Activated naive CD8-positive, alpha-beta T cell treated with anti-CD3 and anti-CD28 coated beads for 36 hours (primary cell): ENCODE measurements around the gene VMO1. TPM values are rescaled to one million over a fixed set of nuclear protein-coding genes. Genes with fewer than 3 reads are reported as not detected.

Experiments
- DNase-seq: peaks from one replicate; pipeline ENCODE4 v3.0.0; 2021
- H3K27ac Mint-ChIP-seq: one replicate; pipeline ENCODE4 v1.8.0; 2022; ENCODE audit warnings: mild to moderate bottlenecking, moderate library complexity, mixed read lengths
- H3K27me3 Mint-ChIP-seq: one replicate; pipeline ENCODE4 v1.8.0; 2022; ENCODE audit warnings: mild to moderate bottlenecking, mixed read lengths
- H3K36me3 Mint-ChIP-seq: one replicate; pipeline ENCODE4 v1.8.0; 2021; ENCODE audit warnings: mild to moderate bottlenecking, mixed read lengths
- H3K4me1 Mint-ChIP-seq: one replicate; pipeline ENCODE4 v1.8.0; 2021; ENCODE audit warnings: mixed read lengths
- H3K4me3 Mint-ChIP-seq: one replicate; pipeline ENCODE4 v1.8.0; 2022; ENCODE audit warnings: mild to moderate bottlenecking, moderate library complexity, mixed read lengths
- H3K9me3 Mint-ChIP-seq: one replicate; pipeline ENCODE4 v1.8.0; 2022; ENCODE audit warnings: mixed read lengths
- total RNA-seq, 2 experiments: library from RNA; stranded (reverse); gene quantifications; one replicate each; pipeline ENCODE4 v1.2.3, GENCODE V29; 2021

The VMO1 gene
- total RNA-seq, 2 experiments from 2014 or later = not detected

GRCh38 chr17:4786516-4786915 is 352 bp upstream of the VMO1 start:
- Mint-ChIP-seq H3K4me3 (no peak overlapping the region), H3K27ac (no peak overlapping the region), H3K4me1 (peaks cover 21% of the 10 kb centered on the region), H3K27me3 (peaks cover 77% of the 10 kb centered on the region), H3K36me3 (no peaks in the 10 kb centered on the region), H3K9me3 (no peaks in the 10 kb centered on the region)
- DNase-seq = no peak

- H3K36me3 Mint-ChIP-seq = no peaks in the 10 kb centered on the region
- H3K27me3 Mint-ChIP-seq = peaks cover 80% of the 10 kb centered on the region
- H3K4me3 Mint-ChIP-seq = no peak overlapping the region
- H3K27ac Mint-ChIP-seq = no peak overlapping the region
- no peak for DNase-seq
- peaks cover 17% of the 10 kb centered on the region for H3K4me1 Mint-ChIP-seq
- no peaks in the 10 kb centered on the region for H3K9me3 Mint-ChIP-seq
Measured at GRCh38 chr17:4785311-4786105, 656 bp downstream of the VMO1 start.

GRCh38 chr17:4782652-4783051 is 3.5 kb downstream of the VMO1 start:
- peaks cover 12% of the 10 kb centered on the region for H3K4me1 Mint-ChIP-seq
- peaks cover 69% of the 10 kb centered on the region for H3K27me3 Mint-ChIP-seq
- no peak overlapping the region for H3K27ac Mint-ChIP-seq
- no peaks in the 10 kb centered on the region for H3K9me3 Mint-ChIP-seq
- no peak overlapping the region for H3K4me3 Mint-ChIP-seq
- DNase-seq = no peak
- H3K36me3 Mint-ChIP-seq = no peaks in the 10 kb centered on the region

GRCh38 chr17:4780325-4780955 is 5.7 kb downstream of the VMO1 start:
- Mint-ChIP-seq H3K9me3 (no peaks in the 10 kb centered on the region), H3K4me3 (no peak overlapping the region), H3K36me3 (no peaks in the 10 kb centered on the region), H3K4me1 (peaks cover 2% of the 10 kb centered on the region), H3K27me3 (peaks cover 47% of the 10 kb centered on the region), H3K27ac (no peak overlapping the region)
- DNase-seq = no peak

GRCh38 chr17:4777969-4778760 is 8.0 kb downstream of the VMO1 start:
- Mint-ChIP-seq H3K27ac (no peak overlapping the region), H3K4me3 (no peak overlapping the region)

GRCh38 chr17:4772235-4772613 is 13.9 kb downstream of the VMO1 start:
- Mint-ChIP-seq H3K4me3 (no peak overlapping the region), H3K9me3 (no peaks in the 10 kb centered on the region), H3K36me3 (no peaks in the 10 kb centered on the region), H3K27me3 (no peaks in the 10 kb centered on the region), H3K27ac (no peak overlapping the region), H3K4me1 (peaks cover 7% of the 10 kb centered on the region)
- no peak for DNase-seq

More at GRCh38 chr17:4777969-4778760, 8.0 kb downstream of the VMO1 start:
- H3K9me3 Mint-ChIP-seq = no peaks in the 10 kb centered on the region
- peaks cover 24% of the 10 kb centered on the region for H3K27me3 Mint-ChIP-seq
- no peaks in the 10 kb centered on the region for H3K36me3 Mint-ChIP-seq
- DNase-seq = no peak
- H3K4me1 Mint-ChIP-seq = no peaks in the 10 kb centered on the region

GRCh38 chr17:4771519-4772234 is 14.5 kb downstream of the VMO1 start, which contains the start of gene TM4SF5:
Gene TM4SF5, plus strand, starts transcription at chr17:4771886. Its CDS starts 37 bp downstream, at chr17:4771923.
- Mint-ChIP-seq H3K4me3 (no peak within 1 kb of the TSS), H3K27ac (no peak within 1 kb of the TSS), H3K9me3 (no peaks in the 10 kb centered on the region), H3K27me3 (no peaks in the 10 kb centered on the region), H3K4me1 (peaks cover 7% of the 10 kb centered on the region), H3K36me3 (no peaks in the 10 kb centered on the region)
- no peak for DNase-seq

- Mint-ChIP-seq H3K27ac (no peak overlapping the region), H3K36me3 (no peaks in the 10 kb centered on the region), H3K4me3 (no peak overlapping the region)
Measured at GRCh38 chr17:4769628-4770027, 16.5 kb downstream of the VMO1 start.

GRCh38 chr17:4768298-4768697 is 17.9 kb downstream of the VMO1 start:
- no peak overlapping the region for H3K27ac Mint-ChIP-seq
- no peaks in the 10 kb centered on the region for H3K27me3 Mint-ChIP-seq
- no peaks in the 10 kb centered on the region for H3K9me3 Mint-ChIP-seq
- H3K4me1 Mint-ChIP-seq = peaks cover 7% of the 10 kb centered on the region
- H3K4me3 Mint-ChIP-seq = no peak overlapping the region
- H3K36me3 Mint-ChIP-seq = no peaks in the 10 kb centered on the region
- DNase-seq = no peak

More at GRCh38 chr17:4769628-4770027, 16.5 kb downstream of the VMO1 start:
- no peak for DNase-seq
- peaks cover 7% of the 10 kb centered on the region for H3K4me1 Mint-ChIP-seq
- no peaks in the 10 kb centered on the region for H3K27me3 Mint-ChIP-seq
- H3K9me3 Mint-ChIP-seq = no peaks in the 10 kb centered on the region

- H3K27ac Mint-ChIP-seq = no peak overlapping the region
- H3K36me3 Mint-ChIP-seq = no peaks in the 10 kb centered on the region
- no peak for DNase-seq
- no peaks in the 10 kb centered on the region for H3K27me3 Mint-ChIP-seq
- no peaks in the 10 kb centered on the region for H3K9me3 Mint-ChIP-seq
- peaks cover 6% of the 10 kb centered on the region for H3K4me1 Mint-ChIP-seq
- no peak overlapping the region for H3K4me3 Mint-ChIP-seq
Measured at GRCh38 chr17:4766723-4767122, 19.4 kb downstream of the VMO1 start.

- H3K27me3 Mint-ChIP-seq = no peaks in the 10 kb centered on the region
- no peak overlapping the region for H3K4me3 Mint-ChIP-seq
- H3K27ac Mint-ChIP-seq = no peak overlapping the region
- peaks cover 2% of the 10 kb centered on the region for H3K4me1 Mint-ChIP-seq
- no peaks in the 10 kb centered on the region for H3K9me3 Mint-ChIP-seq
- DNase-seq = no peak
- H3K36me3 Mint-ChIP-seq = no peaks in the 10 kb centered on the region
Measured at GRCh38 chr17:4766201-4766600, 20.0 kb downstream of the VMO1 start.

- H3K27me3 Mint-ChIP-seq = peaks cover 3% of the 10 kb centered on the region
- no peaks in the 10 kb centered on the region for H3K4me1 Mint-ChIP-seq
- no peaks in the 10 kb centered on the region for H3K36me3 Mint-ChIP-seq
- H3K9me3 Mint-ChIP-seq = no peaks in the 10 kb centered on the region
- no peak overlapping the region for H3K4me3 Mint-ChIP-seq
- no peak for DNase-seq
- H3K27ac Mint-ChIP-seq = no peak overlapping the region
Measured at GRCh38 chr17:4764595-4764994, 21.6 kb downstream of the VMO1 start.

GRCh38 chr17:4759776-4760236 is 26.4 kb downstream of the VMO1 start:
- H3K4me3 Mint-ChIP-seq = no peak overlapping the region
- H3K27me3 Mint-ChIP-seq = peaks cover 12% of the 10 kb centered on the region
- no peaks in the 10 kb centered on the region for H3K9me3 Mint-ChIP-seq
- DNase-seq = no peak
- no peaks in the 10 kb centered on the region for H3K4me1 Mint-ChIP-seq
- H3K36me3 Mint-ChIP-seq = no peaks in the 10 kb centered on the region
- no peak overlapping the region for H3K27ac Mint-ChIP-seq

- Mint-ChIP-seq H3K4me1 (peaks cover 5% of the 10 kb centered on the region), H3K27me3 (peaks cover 9% of the 10 kb centered on the region), H3K27ac (no peak overlapping the region), H3K4me3 (no peak overlapping the region), H3K9me3 (no peaks in the 10 kb centered on the region), H3K36me3 (no peaks in the 10 kb centered on the region)
- DNase-seq = no peak
Measured at GRCh38 chr17:4753392-4753791, 32.8 kb downstream of the VMO1 start.
